Type B pancreatic cell (in vitro differentiated cells): ENCODE results near the gene NR6A1. TPM values are rescaled to one million over a fixed set of nuclear protein-coding genes. Genes with fewer than 3 reads are reported as not detected.

Experiments
- DNase-seq: peaks from one replicate; pipeline ENCODE4 v3.0.0; 2021; ENCODE audit warnings: mixed read lengths; ENCODE audit not compliant: unreplicated experiment; ENCODE audit errors: extremely low spot score
- H3K27ac Mint-ChIP-seq: 2 replicates; pipeline ENCODE4 v1.8.0; 2021; ENCODE audit warnings: mild to moderate bottlenecking, mixed read lengths
- H3K27me3 Mint-ChIP-seq: 2 replicates; pipeline ENCODE4 v1.8.0; 2021; ENCODE audit warnings: mixed read lengths
- H3K36me3 Mint-ChIP-seq: 2 replicates; pipeline ENCODE4 v1.8.0; 2021; ENCODE audit warnings: mixed read lengths
- H3K4me1 Mint-ChIP-seq: one replicate; pipeline ENCODE4 v1.8.0; 2021; ENCODE audit warnings: mixed read lengths; ENCODE audit not compliant: unreplicated experiment
- H3K4me3 Mint-ChIP-seq: 2 replicates; pipeline ENCODE4 v1.8.0; 2021; ENCODE audit warnings: mild to moderate bottlenecking, mixed read lengths
- H3K9me3 Mint-ChIP-seq: 2 replicates; pipeline ENCODE4 v1.8.0; 2021; ENCODE audit warnings: mixed read lengths
- CTCF ChIP-seq: fragments of 200-600 bp; sonication (generic); conservative IDR thresholded peaks from 2 replicates; pipeline ENCODE4 v1.5.0; 2021; ENCODE audit warnings: antibody characterized with exemption, mild to moderate bottlenecking
- total RNA-seq: library from RNA; stranded (reverse); gene quantifications from 2 replicates; pipeline ENCODE4 v1.2.1, GENCODE V29; 2021; ENCODE audit warnings: low replicate concordance

The NR6A1 gene
- total RNA-seq, 1 donor from 2014 or later: 10.0 TPM

GRCh38 chr9:124500028-124500795, 270.9 kb downstream of the NR6A1 start:
- TF ChIP-seq CTCF: no peak
- Mint-ChIP-seq H3K4me3 (no peak overlapping the region), H3K4me1 (peaks cover 4% of the 10 kb centered on the region)

GRCh38 chr9:124499216-124499615, 271.9 kb downstream of the NR6A1 start:
- Mint-ChIP-seq H3K27me3 (peaks cover 68% of the 10 kb centered on the region), H3K4me3 (no peak overlapping the region), H3K4me1 (peaks cover 4% of the 10 kb centered on the region), H3K9me3 (no peaks in the 10 kb centered on the region), H3K27ac (no peak overlapping the region), H3K36me3 (no peaks in the 10 kb centered on the region)
- no peak for DNase-seq
- TF ChIP-seq CTCF: no peak

More at GRCh38 chr9:124500028-124500795, 270.9 kb downstream of the NR6A1 start:
- no peaks in the 10 kb centered on the region for H3K36me3 Mint-ChIP-seq
- H3K27me3 Mint-ChIP-seq: peaks cover 67% of the 10 kb centered on the region
- H3K27ac Mint-ChIP-seq: no peak overlapping the region
- H3K9me3 Mint-ChIP-seq: no peaks in the 10 kb centered on the region
- DNase-seq: no peak

- Mint-ChIP-seq H3K9me3 (no peaks in the 10 kb centered on the region), H3K4me3 (no peak overlapping the region), H3K27ac (no peak overlapping the region), H3K36me3 (no peaks in the 10 kb centered on the region), H3K4me1 (no peaks in the 10 kb centered on the region), H3K27me3 (peaks cover 66% of the 10 kb centered on the region)
- no peak for DNase-seq
- TF ChIP-seq CTCF: no peak
Measured at GRCh38 chr9:124498499-124499146, 272.5 kb downstream of the NR6A1 start.

GRCh38 chr9:124498040-124498439, 273.1 kb downstream of the NR6A1 start:
- Mint-ChIP-seq H3K36me3 (no peaks in the 10 kb centered on the region), H3K4me1 (no peaks in the 10 kb centered on the region), H3K9me3 (no peaks in the 10 kb centered on the region), H3K27ac (no peak overlapping the region), H3K4me3 (no peak overlapping the region), H3K27me3 (peaks cover 62% of the 10 kb centered on the region)
- DNase-seq: no peak
- TF ChIP-seq CTCF: no peak

- Mint-ChIP-seq H3K4me1 (no peaks in the 10 kb centered on the region), H3K4me3 (no peak overlapping the region), H3K27me3 (peaks cover 58% of the 10 kb centered on the region), H3K27ac (no peak overlapping the region), H3K36me3 (no peaks in the 10 kb centered on the region), H3K9me3 (no peaks in the 10 kb centered on the region)
- no peak for DNase-seq
- no peak for TF ChIP-seq CTCF
Measured at GRCh38 chr9:124497441-124497840, 273.7 kb downstream of the NR6A1 start.
